CD14-positive monocyte (primary cell): ENCODE results near the gene PLEKHA7. TPM values are rescaled to one million over a fixed set of nuclear protein-coding genes. Genes with fewer than 3 reads are reported as not detected.

Source experiments
- DNase-seq, 3 donors: peaks; one replicate each; pipeline ENCODE4 v3.0.0-alpha.2; 2011 to 2022
- H2AFZ ChIP-seq: 2 replicates; pipeline ENCODE4 v1.6.0; 2012; ENCODE audit warnings: mild to moderate bottlenecking, low read depth, low read length, inconsistent platforms; ENCODE audit not compliant: insufficient read depth, poor library complexity, severe bottlenecking
- H3K27ac ChIP-seq, 2 donors: 1 replicate in 1 of 2; 2 replicates in 1 of 2; pipeline ENCODE4 v1.5.1; 2012 to 2013; ENCODE audit warnings: low read length in 2 of 2, control low read depth in 1 of 2, inconsistent platforms in 1 of 2, low read depth in 1 of 2, mild to moderate bottlenecking in 1 of 2
- H3K27me3 ChIP-seq, 2 donors: one replicate each; pipeline versions ENCODE4 v1.6.0 to v1.6.1; 2011 to 2013; ENCODE audit warnings: low read length in 2 of 2; ENCODE audit not compliant: control insufficient read depth in 2 of 2, insufficient read depth in 2 of 2
- H3K36me3 ChIP-seq, 2 donors: replicated peaks in 1 of 2; 1 replicate in 1 of 2; 2 replicates in 1 of 2; pipeline versions ENCODE4 v1.5.1 to v1.6.1; 2012 to 2013; ENCODE audit warnings: low read length in 2 of 2, control low read depth in 1 of 2, inconsistent platforms in 1 of 2, mild to moderate bottlenecking in 1 of 2; ENCODE audit not compliant: insufficient read depth in 2 of 2, control insufficient read depth in 1 of 2
- H3K4me1 ChIP-seq, 2 donors: 1 replicate in 1 of 2; 2 replicates in 1 of 2; pipeline versions ENCODE4 v1.5.1 to v1.6.1; 2012 to 2013; ENCODE audit warnings: low read length in 2 of 2, control low read depth in 1 of 2, inconsistent platforms in 1 of 2, mild to moderate bottlenecking in 1 of 2, moderate library complexity in 1 of 2; ENCODE audit not compliant: insufficient read depth in 2 of 2, control insufficient read depth in 1 of 2
- H3K4me2 ChIP-seq: replicated peaks from 2 replicates; pipeline ENCODE3; 2012; ENCODE audit warnings: low read length, moderate library complexity, mild to moderate bottlenecking; ENCODE audit not compliant: poor library complexity, severe bottlenecking; ENCODE audit errors: extremely low read depth
- H3K4me3 ChIP-seq, 3 experiments: fragments of 200-600 bp in 1 of 3; sonication (generic) in 1 of 3; replicated peaks in 1 of 3; 1 replicate in 2 of 3; 2 replicates in 1 of 3; pipeline ENCODE4 v1.5.1; 2011 to 2013; ENCODE audit warnings: low read length in 3 of 3, mild to moderate bottlenecking in 3 of 3, control low read depth in 2 of 3, low read depth in 2 of 3, inconsistent platforms in 1 of 3, moderate library complexity in 1 of 3
- H3K79me2 ChIP-seq: 2 replicates; pipeline ENCODE4 v1.6.0; 2012; ENCODE audit warnings: mild to moderate bottlenecking, control low read depth, inconsistent platforms, low read length, moderate library complexity; ENCODE audit not compliant: insufficient read depth
- H3K9ac ChIP-seq: 2 replicates; pipeline ENCODE4 v1.6.0; 2017; ENCODE audit warnings: low read length, mild to moderate bottlenecking; ENCODE audit not compliant: insufficient read depth, poor library complexity, severe bottlenecking
- H3K9me3 ChIP-seq, 2 donors: replicated peaks in 1 of 2; 1 replicate in 1 of 2; 2 replicates in 1 of 2; pipeline versions ENCODE4 v1.5.1 to v1.6.1; 2012 to 2013; ENCODE audit warnings: low read length in 2 of 2, control low read depth in 1 of 2; ENCODE audit not compliant: control insufficient read depth in 1 of 2, insufficient read depth in 1 of 2
- H4K20me1 ChIP-seq: 2 replicates; pipeline ENCODE4 v1.6.0; 2012; ENCODE audit warnings: mild to moderate bottlenecking, low read length, control low read depth, moderate library complexity; ENCODE audit not compliant: insufficient read depth
- H3K27ac Mint-ChIP-seq, 7 donors: one replicate each; pipeline ENCODE4 v1.8.0; 2020; ENCODE audit warnings: mild to moderate bottlenecking in 7 of 7, mixed read lengths in 7 of 7, moderate library complexity in 6 of 7, inconsistent platforms in 2 of 7
- H3K27me3 Mint-ChIP-seq, 3 donors: one replicate each; pipeline ENCODE4 v1.8.0; 2021 to 2022; ENCODE audit warnings: low read depth in 3 of 3, mild to moderate bottlenecking in 3 of 3, mixed read lengths in 3 of 3, moderate library complexity in 3 of 3, inconsistent platforms in 1 of 3
- H3K36me3 Mint-ChIP-seq, 2 donors: one replicate each; pipeline ENCODE4 v1.8.0; 2020; ENCODE audit warnings: mixed read lengths in 2 of 2, inconsistent platforms in 1 of 2, mild to moderate bottlenecking in 1 of 2
- H3K4me1 Mint-ChIP-seq: one replicate; pipeline ENCODE4 v1.8.0; 2020; ENCODE audit warnings: mild to moderate bottlenecking, mixed read lengths
- H3K4me3 Mint-ChIP-seq, 2 donors: one replicate each; pipeline ENCODE4 v1.8.0; 2020; ENCODE audit warnings: mild to moderate bottlenecking in 2 of 2, mixed read lengths in 2 of 2, moderate library complexity in 1 of 2
- H3K9me3 Mint-ChIP-seq, 7 donors: one replicate each; pipeline ENCODE4 v1.8.0; 2020 to 2022; ENCODE audit warnings: mixed read lengths in 7 of 7, mild to moderate bottlenecking in 6 of 7, moderate library complexity in 6 of 7, inconsistent platforms in 2 of 7
- WGBS: methylation state at CpG from one replicate; pipeline ENCODE4 v1.1.5; 2013; ENCODE audit warnings: missing lambda C conversion rate; ENCODE audit not compliant: insufficient coverage; 5-methylcytosine and 5-hydroxymethylcytosine counted together
- intact Hi-C, 2 donors: fragments of 100-400 bp; cut with micrococcal nuclease; formaldehyde crosslinking; loops; one replicate each; pipeline versions ENCODE4 v1.15.0 to v1.15.1; 2023
- polyA plus RNA-seq, 3 donors: library from polyadenylated mRNA; depleted of rRNA in 1 of 3; unstranded in 2 of 3; stranded (reverse) in 1 of 3; fragments of 300-500 nt in 2 of 3; fragments of >200 nt in 1 of 3; fragmentation: Illumina TruSeq in 2 of 3; gene quantifications; 1 replicate in 2 of 3; 2 replicates in 1 of 3; pipeline ENCODE4 v1.2.3, GENCODE V29; 2012 to 2021
- TF ChIP-seq, protein P1 (sequence below): fragments of 200-600 bp; IDR thresholded peaks from one replicate; pipeline ENCODE4 v1.8.0; 2022; ENCODE audit warnings: antibody characterized with exemption, mild to moderate bottlenecking

Gene PLEKHA7
- polyA plus RNA-seq, 3 donors = 0.05 to 0.92 (median 0.22) TPM

DNA sequence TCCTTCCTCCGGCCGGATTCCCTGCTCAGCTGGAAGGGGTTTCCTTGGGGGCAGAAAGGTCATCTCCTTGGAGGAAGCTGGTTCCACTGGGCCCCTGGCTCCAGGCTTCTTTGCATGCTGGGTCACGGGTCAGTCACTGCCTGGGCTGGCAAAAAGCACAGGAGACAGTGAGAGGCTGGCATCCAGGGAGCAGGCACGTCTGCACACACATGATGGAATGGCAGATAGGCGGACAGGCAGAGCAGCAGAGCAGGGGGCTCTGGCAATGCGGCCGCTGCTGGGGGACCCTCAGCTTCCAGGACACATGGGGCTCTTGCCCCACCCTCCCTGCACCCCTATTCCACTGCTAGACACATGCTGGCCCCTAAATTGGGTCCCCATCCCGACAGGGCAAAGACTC is 235.3 kb downstream of the PLEKHA7 start:
- no peak overlapping the region for H3K4me3 Mint-ChIP-seq
- Histone ChIP-seq H2AFZ (peak overlapping the region; percentile 30), H3K4me1 (peaks cover 17% of the 10 kb centered on the region in 2 donors), H3K4me2 (no peak overlapping the region), H3K9ac (no peak overlapping the region), H3K27me3 (no peaks in the 10 kb centered on the region), H3K36me3 (no peaks in the 10 kb centered on the region), H4K20me1 (no peaks in the 10 kb centered on the region), H3K27ac (no peak overlapping the region), H3K9me3 (no peaks in the 10 kb centered on the region), H3K4me3 (no peak overlapping the region), H3K79me2 (no peaks in the 10 kb centered on the region)
- H3K4me1 Mint-ChIP-seq = peaks cover 19% of the 10 kb centered on the region
- peaks cover under 1 to 12% (median 3%) of the 10 kb centered on the region in 3 donors for H3K27me3 Mint-ChIP-seq
- H3K9me3 Mint-ChIP-seq = peaks cover 0 to 2% (median 0%) of the 10 kb centered on the region in 7 donors
- peak overlapping the region in 1 of 7 donors; percentile 36 for H3K27ac Mint-ChIP-seq
- WGBS = 89% methylated on average over 5 of the region's 8 CpGs
- TF ChIP-seq, protein P1, sequence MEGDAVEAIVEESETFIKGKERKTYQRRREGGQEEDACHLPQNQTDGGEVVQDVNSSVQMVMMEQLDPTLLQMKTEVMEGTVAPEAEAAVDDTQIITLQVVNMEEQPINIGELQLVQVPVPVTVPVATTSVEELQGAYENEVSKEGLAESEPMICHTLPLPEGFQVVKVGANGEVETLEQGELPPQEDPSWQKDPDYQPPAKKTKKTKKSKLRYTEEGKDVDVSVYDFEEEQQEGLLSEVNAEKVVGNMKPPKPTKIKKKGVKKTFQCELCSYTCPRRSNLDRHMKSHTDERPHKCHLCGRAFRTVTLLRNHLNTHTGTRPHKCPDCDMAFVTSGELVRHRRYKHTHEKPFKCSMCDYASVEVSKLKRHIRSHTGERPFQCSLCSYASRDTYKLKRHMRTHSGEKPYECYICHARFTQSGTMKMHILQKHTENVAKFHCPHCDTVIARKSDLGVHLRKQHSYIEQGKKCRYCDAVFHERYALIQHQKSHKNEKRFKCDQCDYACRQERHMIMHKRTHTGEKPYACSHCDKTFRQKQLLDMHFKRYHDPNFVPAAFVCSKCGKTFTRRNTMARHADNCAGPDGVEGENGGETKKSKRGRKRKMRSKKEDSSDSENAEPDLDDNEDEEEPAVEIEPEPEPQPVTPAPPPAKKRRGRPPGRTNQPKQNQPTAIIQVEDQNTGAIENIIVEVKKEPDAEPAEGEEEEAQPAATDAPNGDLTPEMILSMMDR = no peak
- no peak for DNase-seq
- H3K36me3 Mint-ChIP-seq = no peaks in the 10 kb centered on the region
- intact Hi-C loops = no loop called here

DNA sequence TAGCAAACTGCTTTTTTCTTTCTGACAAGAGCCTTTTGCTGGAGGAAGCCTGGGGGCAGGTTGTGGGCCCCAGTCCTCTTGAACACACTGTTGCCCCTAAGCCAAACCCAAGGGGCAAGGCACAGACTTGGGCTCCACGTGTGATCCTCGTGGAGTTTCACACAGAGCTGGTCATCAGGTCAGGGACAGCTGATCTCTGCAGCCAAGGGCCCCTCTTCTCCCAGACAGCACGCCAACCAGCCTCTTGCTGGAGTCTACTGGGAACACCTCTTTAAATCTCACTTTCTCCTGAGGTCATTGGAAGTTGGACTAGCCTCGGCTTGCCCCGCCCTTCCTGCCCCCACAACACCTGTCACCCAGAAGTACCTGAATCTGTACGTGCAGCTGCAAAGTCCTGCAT is 235.9 kb downstream of the PLEKHA7 start:
- DNase-seq = no peak
- H3K27me3 ChIP-seq = no peaks in the 10 kb centered on the region
- H3K36me3 Mint-ChIP-seq = no peaks in the 10 kb centered on the region
- no peaks in the 10 kb centered on the region for H3K36me3 ChIP-seq
- H3K9me3 Mint-ChIP-seq = peaks cover 0 to 2% (median 0%) of the 10 kb centered on the region in 7 donors
- no peak overlapping the region for H3K27ac Mint-ChIP-seq
- H3K79me2 ChIP-seq = no peaks in the 10 kb centered on the region
- H2AFZ ChIP-seq = no peak overlapping the region
- no peaks in the 10 kb centered on the region for H4K20me1 ChIP-seq
- peaks cover 2 to 14% (median 3%) of the 10 kb centered on the region in 3 donors for H3K27me3 Mint-ChIP-seq
- WGBS = 81% methylated on average over 3 of the region's 6 CpGs
- H3K4me3 Mint-ChIP-seq = no peak overlapping the region
- peaks cover 17% of the 10 kb centered on the region in 2 donors for H3K4me1 ChIP-seq
- intact Hi-C loops = no loop called here
- no peak overlapping the region for H3K4me3 ChIP-seq
- TF ChIP-seq, protein P1 = no peak
- H3K27ac ChIP-seq = no peak overlapping the region
- no peak overlapping the region for H3K4me2 ChIP-seq
- no peak overlapping the region for H3K9ac ChIP-seq
- no peaks in the 10 kb centered on the region for H3K9me3 ChIP-seq
- H3K4me1 Mint-ChIP-seq = peaks cover 19% of the 10 kb centered on the region
